WTC11 (cell line): ENCODE measurements around the gene SLC66A2. TPM values are rescaled to one million over a fixed set of nuclear protein-coding genes. Genes with fewer than 3 reads are reported as not detected.

Experiments used
- AFF4 ChIP-seq: sonication (generic); formaldehyde crosslinking; IDR thresholded peaks from 2 replicates; pipeline ENCODE4 v1.8.1; 2023; ENCODE audit warnings: mild to moderate bottlenecking, missing genetic modification reagents, borderline replicate concordance
- ARID4B ChIP-seq: sonication (generic); formaldehyde crosslinking; IDR thresholded peaks from 2 replicates; pipeline ENCODE4 v1.8.0; 2023; ENCODE audit warnings: missing genetic modification reagents, mild to moderate bottlenecking, borderline replicate concordance
- CDX4 ChIP-seq: fragments of 250-450 bp; sonication (Bioruptor Pico); IDR thresholded peaks from 2 replicates; pipeline ENCODE4 v1.9.0; 2021; ENCODE audit warnings: moderate library complexity, mild to moderate bottlenecking, inconsistent platforms, borderline replicate concordance
- ESRRA ChIP-seq: sonication (generic); formaldehyde crosslinking; IDR thresholded peaks from 2 replicates; pipeline ENCODE4 v1.8.1; 2022; ENCODE audit warnings: mild to moderate bottlenecking, missing genetic modification reagents, borderline replicate concordance
- FOXP4 ChIP-seq: sonication (generic); formaldehyde crosslinking; IDR thresholded peaks from 2 replicates; pipeline ENCODE4 v1.8.0; 2022; ENCODE audit warnings: mild to moderate bottlenecking, missing genetic modification reagents
- GTF2I ChIP-seq: fragments of 250-450 bp; sonication (Bioruptor Pico); conservative IDR thresholded peaks from 2 replicates; pipeline ENCODE4 v1.4.0; 2021; ENCODE audit warnings: mild to moderate bottlenecking
- RELA ChIP-seq: sonication (generic); formaldehyde crosslinking; IDR thresholded peaks from 2 replicates; pipeline ENCODE4 v1.8.1; 2022; ENCODE audit warnings: missing genetic modification reagents, mild to moderate bottlenecking, borderline replicate concordance
- SP1 ChIP-seq: sonication (generic); formaldehyde crosslinking; conservative IDR thresholded peaks from 2 replicates; pipeline ENCODE4 v1.8.1; 2022; ENCODE audit warnings: missing genetic modification reagents
- ZNF121 ChIP-seq: sonication (generic); formaldehyde crosslinking; IDR thresholded peaks from 2 replicates; pipeline ENCODE4 v1.8.0; 2023; ENCODE audit warnings: missing genetic modification reagents
- ZNF281 ChIP-seq: sonication (generic); formaldehyde crosslinking; IDR thresholded peaks from 2 replicates; pipeline ENCODE4 v1.8.0; 2023; ENCODE audit warnings: mild to moderate bottlenecking, missing genetic modification reagents
- total RNA-seq: library from RNA; stranded (reverse); gene quantifications from 3 replicates; pipeline ENCODE4 v1.2.3, GENCODE V29; 2021

The SLC66A2 gene
- total RNA-seq, 1 experiment from 2014 or later = 20.9 TPM

GRCh38 chr18:79940814-79941472 lies 10.5 kb downstream of the SLC66A2 start (continued):
- TF ChIP-seq AFF4 (CRISPR knock-in tag) (no peak), ARID4B (CRISPR knock-in tag) (no peak), RELA (CRISPR knock-in tag) (no peak), ESRRA (CRISPR knock-in tag) (no peak), GTF2I (CRISPR knock-in tag) (no peak), FOXP4 (CRISPR knock-in tag) (no peak), ZNF281 (CRISPR knock-in tag) (no peak), SP1 (no peak), ZNF121 (CRISPR knock-in tag) (no peak), CDX4 (CRISPR knock-in tag) (no peak)
